ENCODE results near the gene IP6K1. TPM values are rescaled to one million over a fixed set of nuclear protein-coding genes. Genes with fewer than 3 reads are reported as not detected.

IP6K1 gene
- total and polyA plus RNA-seq, 10 of the 15 experiments (the other 5 are each of a cell fraction or from before 2014, with no cell fraction given): 1.3 to 30.6 (median 18.2) TPM

- intact Hi-C loops (cut with micrococcal nuclease; ENCODE audit: unreplicated experiment) (no loop called here), in situ Hi-C loops (cut with MboI) (no loop called here)
- H3K79me2 ChIP-seq (ENCODE audit: control insufficient read depth, insufficient read depth, low read length): no peaks in the 10 kb centered on the region
- BruUV-seq (replicated peaks): no TSS peak
- DNase-seq (ENCODE audit: low read depth, low spot score) (no peak), FAIRE-seq (no peak), ATAC-seq (no peak)
- no peak overlapping the region for H3K27ac ChIP-seq (ENCODE audit: control insufficient read depth, insufficient read depth)
- H4K20me1 ChIP-seq (ENCODE audit: control insufficient read depth, insufficient read depth): no peaks in the 10 kb centered on the region
- peaks cover 5% of the 10 kb centered on the region for H3K4me1 ChIP-seq (ENCODE audit: control insufficient read depth, insufficient read depth, low read length)
- 41% methylated on average over 4 of the region's 4 CpGs for WGBS (ENCODE audit: insufficient coverage, insufficient replicate concordance, low lambda C conversion rate, missing lambda C conversion rate)
- no peak overlapping the region for H3K4me2 ChIP-seq (ENCODE audit: control insufficient read depth, insufficient read depth)
- TF ChIP-seq IRF4 (IDR thresholded peaks at IDR 0.05; ENCODE audit: low read depth, low read length) (no peak), NR2C1 (IDR thresholded peaks at IDR 0.05) (no peak), SUZ12 (IDR thresholded peaks at IDR 0.05; ENCODE audit: unreplicated experiment) (no peak), POLR2A (IDR thresholded peaks at IDR 0.05; ENCODE audit: low read depth, low read length) (no peak), CREB1 (IDR thresholded peaks at IDR 0.05; ENCODE audit: low read depth) (no peak), E2F4 (IDR thresholded peaks at IDR 0.05; ENCODE audit: low read depth, low read length) (no peak), HSF1 (IDR thresholded peaks at IDR 0.05; ENCODE audit: low read depth, low read length) (no peak), TARDBP (IDR thresholded peaks at IDR 0.05; ENCODE audit: borderline replicate concordance) (no peak)
- no peaks in the 10 kb centered on the region for H3K27me3 ChIP-seq (replicated peaks in 1 of 2; ENCODE audit: control insufficient read depth in 2 of 2, insufficient read depth in 2 of 2, low read length in 1 of 2)
- no peaks in the 10 kb centered on the region for H3K36me3 ChIP-seq (ENCODE audit: control insufficient read depth in 2 of 2, insufficient read depth in 2 of 2, low read length in 1 of 2)
- ChIA-PET SMC1A (ENCODE audit: uncharacterized antibody, unreplicated experiment) (no interaction called here), CTCF (no interaction called here), POLR2A (no interaction called here), RAD21 (ENCODE audit: unreplicated experiment) (no interaction called here)
- no peak overlapping the region for H3K4me3 ChIP-seq
- no peak overlapping the region for H3K9ac ChIP-seq (ENCODE audit: control insufficient read depth, insufficient read depth, low read length)
- no peak overlapping the region for H2AFZ ChIP-seq (ENCODE audit: control insufficient read depth, low read depth, low read length)
- H3K9me3 ChIP-seq (replicated peaks; ENCODE audit: control insufficient read depth, insufficient read depth, low read length): no peaks in the 10 kb centered on the region
These were observed 5.2 kb upstream of the IP6K1 start for GRCh38 chr3:49791571-49791970.
